Measurements from ENCODE around the gene MUC4. TPM values are rescaled to one million over a fixed set of nuclear protein-coding genes. Genes with fewer than 3 reads are reported as not detected.

MUC4 gene
- total and polyA plus RNA-seq, 2 of the 4 experiments (the other 2 are of a cell fraction): not detected

- Histone ChIP-seq H4K8ac (ENCODE audit: low read depth in 2 of 2, low read length in 2 of 2) (no peak overlapping the region), H3K27ac (ENCODE audit: insufficient read depth, low read length) (no peak overlapping the region), H3K9ac (ENCODE audit: low read depth, low read length) (no peak overlapping the region), H2BK5ac (ENCODE audit: low read depth, low read length, poor library complexity, severe bottlenecking) (no peak overlapping the region), H3K9me3 (ENCODE audit: control insufficient read depth, insufficient read depth, low read length) (no peaks in the 10 kb centered on the region), H3K23ac (ENCODE audit: low read depth, low read length) (no peak overlapping the region), H2BK120ac (ENCODE audit: low read depth, low read length) (no peak overlapping the region), H4K5ac (ENCODE audit: low read depth, low read length) (no peak overlapping the region), H2BK20ac (ENCODE audit: low read depth, low read length) (no peak overlapping the region), H4K91ac (ENCODE audit: insufficient read depth, low read depth, low read length) (no peak overlapping the region), H3K36me3 (ENCODE audit: control insufficient read depth, insufficient read depth, low read length) (no peaks in the 10 kb centered on the region), H3K14ac (replicated peaks; ENCODE audit: low read depth, low read length) (no peak overlapping the region), H3K9me1 (ENCODE audit: insufficient read depth, low read length) (no peaks in the 10 kb centered on the region), H3K4ac (ENCODE audit: low read depth, low read length) (no peak overlapping the region), H3K27me3 (ENCODE audit: control insufficient read depth, insufficient read depth, low read length) (peaks cover 50% of the 10 kb centered on the region), H2AK5ac (ENCODE audit: low read depth, low read length) (no peak overlapping the region), H3K79me1 (ENCODE audit: low read depth in 1 of 2, low read length in 2 of 2) (no peaks in the 10 kb centered on the region), H3K4me3 (ENCODE audit: insufficient read depth, low read depth, low read length) (no peak overlapping the region), H3K4me2 (ENCODE audit: low read depth, low read length) (no peak overlapping the region), H4K20me1 (ENCODE audit: insufficient read depth, low read length) (no peaks in the 10 kb centered on the region), H3K18ac (ENCODE audit: low read depth, low read length) (no peak overlapping the region), H3K56ac (ENCODE audit: extremely low read depth, insufficient read depth, low read length) (no peak overlapping the region), H2AFZ (replicated peaks; ENCODE audit: low read length, poor library complexity) (peak overlapping the region; percentile 5), H2BK15ac (ENCODE audit: low read depth, low read length) (no peak overlapping the region), H2AK9ac (replicated peaks; ENCODE audit: low read depth, low read length, poor library complexity) (no peak overlapping the region), H3K4me1 (ENCODE audit: control insufficient read depth, insufficient read depth, low read length) (no peaks in the 10 kb centered on the region)
- DNase-seq (no peak), ATAC-seq (ENCODE audit: low read depth) (no peak)
- POLR2A ChIA-PET (ENCODE audit: unreplicated experiment): no interaction called here
- CTCF ChIA-PET: interaction anchor here (1.6 kb wide), 1 partner anchor 15 kb away, joined by 4 read pairs; no protein-coding TSS in a partner anchor
- WGBS, 2 experiments (ENCODE audit: extremely low coverage in 2 of 2, insufficient read length in 1 of 2): 66% methylated on average over 9 of the region's 29 CpGs; no CpG with 5 or more reads in 1 of the 2 experiments
- BruUV-seq (replicated peaks): no TSS peak
- intact Hi-C loops (cut with micrococcal nuclease): no loop called here
- dilution Hi-C loops (cut with HindIII; ENCODE audit: low sequenced_read_pairs, unreplicated experiment): no loop called here
- in situ Hi-C loops (cut with MboI; ENCODE audit: low sequenced_read_pairs): no loop called here
- TF ChIP-seq CHD1 (IDR thresholded peaks at IDR 0.05; ENCODE audit: low read depth, low read length) (no peak), FOS (IDR thresholded peaks at IDR 0.05; ENCODE audit: low read depth, low read length) (no peak), NFE2L2 (IDR thresholded peaks at IDR 0.05; ENCODE audit: low read depth, low read length) (no peak), POLR2A (IDR thresholded peaks at IDR 0.05; ENCODE audit: low read depth, low read length) (no peak), MXI1 (IDR thresholded peaks at IDR 0.05; ENCODE audit: borderline replicate concordance, low read depth, low read length) (no peak), USF2 (IDR thresholded peaks at IDR 0.05; ENCODE audit: low read depth, low read length) (no peak), CTCF (conservative IDR thresholded peaks at IDR 0.05; ENCODE audit: low read depth, low read length) (no peak), MAFK (IDR thresholded peaks at IDR 0.05; ENCODE audit: low read depth, low read length) (no peak), RAD21 (IDR thresholded peaks at IDR 0.05; ENCODE audit: low read length) (no peak), RFX5 (IDR thresholded peaks at IDR 0.05; ENCODE audit: low read depth, low read length) (no peak)
Observed at GRCh38 chr3:195834675-195835583, 23.2 kb upstream of the MUC4 start.

Data from IMR-90 (cell line).